OCI-LY3 (cell line): ENCODE results near the gene ZSCAN10.

Source experiments
- H2AFZ ChIP-seq: fragments of 200-600, 300-600 bp; shearing (Covaris generic); 2 replicates; pipeline ENCODE4 v1.6.0; 2014; ENCODE audit warnings: antibody characterized with exemption, low read depth, low read length
- H3K27ac ChIP-seq: fragments of 200-600, 300-600 bp; sonication (generic); 2 replicates; pipeline ENCODE4 v1.5.1; 2014; ENCODE audit warnings: mild to moderate bottlenecking, low read length, moderate library complexity, mixed read lengths
- H3K27me3 ChIP-seq: fragments of 200-600, 300-600 bp; sonication (generic); 2 replicates; pipeline ENCODE4 v1.6.1; 2014; ENCODE audit warnings: low read depth, low read length, mixed read lengths
- H3K36me3 ChIP-seq: fragments of 200-600, 300-600 bp; sonication (generic); replicated peaks from 2 replicates; pipeline ENCODE3; 2014; ENCODE audit warnings: low read depth, low read length, mixed read lengths
- H3K4me1 ChIP-seq: fragments of 300-600, 200-600 bp; sonication (generic); 2 replicates; pipeline ENCODE4 v1.6.1; 2014; ENCODE audit warnings: low read length, mixed read lengths
- H3K4me2 ChIP-seq: fragments of 200-600, 300-600 bp; sonication (generic); 2 replicates; pipeline ENCODE4 v1.6.1; 2014; ENCODE audit warnings: low read length, mixed read lengths
- H3K4me3 ChIP-seq: fragments of 300-600, 200-600 bp; sonication (generic); 2 replicates; pipeline ENCODE4 v1.5.1; 2014; ENCODE audit warnings: antibody characterized with exemption, mild to moderate bottlenecking, low read length, moderate library complexity
- H3K79me2 ChIP-seq: fragments of 300-600, 200-600 bp; shearing (Covaris generic); 2 replicates; pipeline ENCODE4 v1.6.1; 2014; ENCODE audit warnings: mild to moderate bottlenecking, low read length, mixed read lengths
- H3K9ac ChIP-seq: fragments of 300-600, 200-600 bp; shearing (Covaris generic); 2 replicates; pipeline ENCODE4 v1.6.0; 2014; ENCODE audit warnings: mild to moderate bottlenecking, low read length, moderate library complexity
- H3K9me3 ChIP-seq: fragments of 200-600, 300-600 bp; shearing (Covaris generic); 2 replicates; pipeline ENCODE4 v1.6.1; 2014; ENCODE audit warnings: low read length, mixed read lengths; ENCODE audit not compliant: insufficient read depth
- H4K20me1 ChIP-seq: fragments of 200-600, 300-600 bp; sonication (generic); 2 replicates; pipeline ENCODE4 v1.6.1; 2016; ENCODE audit warnings: low read length, mixed read lengths; ENCODE audit not compliant: insufficient read depth
- CTCF ChIP-seq: fragments of 200-600, 300-600 bp; sonication (generic); IDR thresholded peaks from 2 replicates; pipeline ENCODE4 v1.5.1; 2014; ENCODE audit warnings: antibody characterized with exemption, low read length, low read depth
- EZH2phosphoT487 ChIP-seq: fragments of 200-600 bp; shearing (Covaris generic); IDR thresholded peaks from 2 replicates; pipeline ENCODE4 v1.6.1; 2018; ENCODE audit warnings: antibody characterized with exemption, mixed run types, low read depth

Gene ZSCAN10

GRCh38 chr16:3051494-3051893 lies 47.6 kb downstream of the ZSCAN10 start:
- Histone ChIP-seq H4K20me1 (0 out of 2 replicates have a peak, but pooled peaks cover 4% of the 10 kb centered on the region), H3K27ac (no peak overlapping the region), H3K9me3 (no peaks in the 10 kb centered on the region), H3K36me3 (no peaks in the 10 kb centered on the region), H2AFZ (no peak overlapping the region), H3K27me3 (no peaks in the 10 kb centered on the region), H3K9ac (no peak overlapping the region), H3K79me2 (no peaks in the 10 kb centered on the region), H3K4me1 (no peaks in the 10 kb centered on the region), H3K4me3 (no peak overlapping the region), H3K4me2 (no peak overlapping the region)
- TF ChIP-seq CTCF (no peak), EZH2phosphoT487 (no peak)

GRCh38 chr16:3051009-3051408 lies 48.1 kb downstream of the ZSCAN10 start:
- 0 out of 2 replicates have a peak, but pooled peaks cover 4% of the 10 kb centered on the region for H4K20me1 ChIP-seq
- H3K9me3 ChIP-seq, result no peaks in the 10 kb centered on the region
- no peaks in the 10 kb centered on the region for H3K79me2 ChIP-seq
- no peak overlapping the region for H3K9ac ChIP-seq
- H3K27ac ChIP-seq, result no peak overlapping the region
- no peak overlapping the region for H3K4me3 ChIP-seq
- no peaks in the 10 kb centered on the region for H3K4me1 ChIP-seq
- no peaks in the 10 kb centered on the region for H3K27me3 ChIP-seq
- TF ChIP-seq CTCF (no peak), EZH2phosphoT487 (no peak)
- H3K36me3 ChIP-seq, result no peaks in the 10 kb centered on the region
- H2AFZ ChIP-seq, result no peak overlapping the region
- H3K4me2 ChIP-seq, result no peak overlapping the region

- H3K27me3 ChIP-seq, result no peaks in the 10 kb centered on the region
- H3K79me2 ChIP-seq, result no peaks in the 10 kb centered on the region
- H4K20me1 ChIP-seq, result 0 out of 2 replicates have a peak, but pooled peaks cover 4% of the 10 kb centered on the region
- H3K4me3 ChIP-seq, result no peak overlapping the region
- TF ChIP-seq EZH2phosphoT487, result no peak
- TF ChIP-seq CTCF, result no peak
- H3K27ac ChIP-seq, result no peak overlapping the region
- H3K9ac ChIP-seq, result no peak overlapping the region
- no peaks in the 10 kb centered on the region for H3K9me3 ChIP-seq
- no peak overlapping the region for H3K4me2 ChIP-seq
- H2AFZ ChIP-seq, result no peak overlapping the region
- H3K4me1 ChIP-seq, result no peaks in the 10 kb centered on the region
- H3K36me3 ChIP-seq, result no peaks in the 10 kb centered on the region
These were observed 48.6 kb downstream of the ZSCAN10 start for GRCh38 chr16:3050487-3050886.

GRCh38 chr16:3049921-3050481 lies 49.1 kb downstream of the ZSCAN10 start:
- H3K9me3 ChIP-seq, result no peaks in the 10 kb centered on the region
- H3K36me3 ChIP-seq, result no peaks in the 10 kb centered on the region
- no peaks in the 10 kb centered on the region for H3K79me2 ChIP-seq
- TF ChIP-seq CTCF, result no peak
- no peak for TF ChIP-seq EZH2phosphoT487
- 0 out of 2 replicates have a peak, but pooled peaks cover 4% of the 10 kb centered on the region for H4K20me1 ChIP-seq
- no peaks in the 10 kb centered on the region for H3K4me1 ChIP-seq
- no peak overlapping the region for H3K4me3 ChIP-seq
- H3K27ac ChIP-seq, result no peak overlapping the region
- H2AFZ ChIP-seq, result no peak overlapping the region
- no peak overlapping the region for H3K9ac ChIP-seq
- no peak overlapping the region for H3K4me2 ChIP-seq
- no peaks in the 10 kb centered on the region for H3K27me3 ChIP-seq
